WI38 (cell line): ENCODE results near the gene BOK.
"Not testable (repeated sequence)": the region's sequence is repeated elsewhere in the genome, so short reads cannot be mapped to it uniquely, and the experiment has no call there.

Source experiments
- H3K4me3 ChIP-seq: 2 replicates; pipeline ENCODE4 v1.5.1; 2011; ENCODE audit warnings: low read depth, mild to moderate bottlenecking, control low read depth, low read length
- TF ChIP-seq, protein P1 (sequence below): IDR thresholded peaks from 2 replicates; pipeline ENCODE4 v1.5.1; 2012; ENCODE audit warnings: low read depth, mild to moderate bottlenecking, control low read depth, low read length

The BOK gene

DNA sequence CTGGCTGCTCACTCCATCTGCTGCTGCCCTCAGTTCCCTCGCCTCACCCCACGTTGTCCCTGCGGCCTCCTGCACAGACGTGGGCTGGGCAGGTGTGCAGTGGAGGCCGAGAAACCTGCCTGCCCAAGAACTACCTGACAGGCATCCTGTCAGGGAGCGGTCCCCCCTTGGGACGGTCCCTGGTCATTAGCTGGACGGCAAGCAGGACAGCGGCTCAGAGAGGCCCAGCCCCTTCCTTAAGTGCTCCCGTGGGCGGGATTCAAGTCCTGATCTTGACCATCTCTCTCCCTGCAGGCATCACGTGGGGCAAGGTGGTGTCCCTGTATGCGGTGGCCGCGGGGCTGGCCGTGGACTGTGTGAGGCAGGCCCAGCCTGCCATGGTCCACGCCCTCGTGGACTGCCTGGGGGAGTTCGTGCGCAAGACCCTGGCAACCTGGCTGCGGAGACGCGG is 11.3 kb downstream of the BOK start:
- no peak overlapping the region for H3K4me3 ChIP-seq
- TF ChIP-seq, protein P1, sequence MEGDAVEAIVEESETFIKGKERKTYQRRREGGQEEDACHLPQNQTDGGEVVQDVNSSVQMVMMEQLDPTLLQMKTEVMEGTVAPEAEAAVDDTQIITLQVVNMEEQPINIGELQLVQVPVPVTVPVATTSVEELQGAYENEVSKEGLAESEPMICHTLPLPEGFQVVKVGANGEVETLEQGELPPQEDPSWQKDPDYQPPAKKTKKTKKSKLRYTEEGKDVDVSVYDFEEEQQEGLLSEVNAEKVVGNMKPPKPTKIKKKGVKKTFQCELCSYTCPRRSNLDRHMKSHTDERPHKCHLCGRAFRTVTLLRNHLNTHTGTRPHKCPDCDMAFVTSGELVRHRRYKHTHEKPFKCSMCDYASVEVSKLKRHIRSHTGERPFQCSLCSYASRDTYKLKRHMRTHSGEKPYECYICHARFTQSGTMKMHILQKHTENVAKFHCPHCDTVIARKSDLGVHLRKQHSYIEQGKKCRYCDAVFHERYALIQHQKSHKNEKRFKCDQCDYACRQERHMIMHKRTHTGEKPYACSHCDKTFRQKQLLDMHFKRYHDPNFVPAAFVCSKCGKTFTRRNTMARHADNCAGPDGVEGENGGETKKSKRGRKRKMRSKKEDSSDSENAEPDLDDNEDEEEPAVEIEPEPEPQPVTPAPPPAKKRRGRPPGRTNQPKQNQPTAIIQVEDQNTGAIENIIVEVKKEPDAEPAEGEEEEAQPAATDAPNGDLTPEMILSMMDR: no peak

DNA sequence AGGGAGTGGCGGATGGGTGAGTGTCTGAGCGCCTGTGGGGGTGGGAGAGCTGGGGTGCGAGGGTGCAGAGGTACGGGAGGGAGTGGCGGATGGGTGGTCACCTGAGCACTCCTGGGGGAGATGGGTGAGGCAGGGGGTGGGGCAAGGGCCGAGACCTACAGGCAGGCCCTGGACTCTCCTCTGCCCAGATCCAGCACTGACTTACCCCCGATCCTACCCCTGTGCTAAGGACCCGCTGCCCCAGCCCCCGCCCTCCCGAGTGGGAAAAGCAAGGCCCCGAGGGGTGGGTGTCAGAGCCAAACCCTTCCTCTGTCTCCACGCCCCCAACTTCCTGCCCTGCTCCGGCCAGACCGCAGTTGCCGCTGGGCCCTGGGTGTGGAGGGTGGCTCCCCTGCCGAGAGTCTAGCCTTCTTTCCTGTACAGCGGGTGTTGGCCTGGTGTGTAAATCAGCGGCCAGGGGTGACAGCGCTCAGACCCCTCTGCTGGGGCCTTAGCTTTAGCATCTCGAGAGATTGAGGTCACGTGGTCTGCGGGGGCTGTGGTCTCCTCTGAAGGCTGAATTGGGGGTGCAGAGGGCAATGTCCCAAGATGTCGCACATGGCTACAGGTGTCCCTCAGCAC is 12.5 kb downstream of the BOK start:
- TF ChIP-seq, protein P1: no peak
- H3K4me3 ChIP-seq: no peak overlapping the region

DNA sequence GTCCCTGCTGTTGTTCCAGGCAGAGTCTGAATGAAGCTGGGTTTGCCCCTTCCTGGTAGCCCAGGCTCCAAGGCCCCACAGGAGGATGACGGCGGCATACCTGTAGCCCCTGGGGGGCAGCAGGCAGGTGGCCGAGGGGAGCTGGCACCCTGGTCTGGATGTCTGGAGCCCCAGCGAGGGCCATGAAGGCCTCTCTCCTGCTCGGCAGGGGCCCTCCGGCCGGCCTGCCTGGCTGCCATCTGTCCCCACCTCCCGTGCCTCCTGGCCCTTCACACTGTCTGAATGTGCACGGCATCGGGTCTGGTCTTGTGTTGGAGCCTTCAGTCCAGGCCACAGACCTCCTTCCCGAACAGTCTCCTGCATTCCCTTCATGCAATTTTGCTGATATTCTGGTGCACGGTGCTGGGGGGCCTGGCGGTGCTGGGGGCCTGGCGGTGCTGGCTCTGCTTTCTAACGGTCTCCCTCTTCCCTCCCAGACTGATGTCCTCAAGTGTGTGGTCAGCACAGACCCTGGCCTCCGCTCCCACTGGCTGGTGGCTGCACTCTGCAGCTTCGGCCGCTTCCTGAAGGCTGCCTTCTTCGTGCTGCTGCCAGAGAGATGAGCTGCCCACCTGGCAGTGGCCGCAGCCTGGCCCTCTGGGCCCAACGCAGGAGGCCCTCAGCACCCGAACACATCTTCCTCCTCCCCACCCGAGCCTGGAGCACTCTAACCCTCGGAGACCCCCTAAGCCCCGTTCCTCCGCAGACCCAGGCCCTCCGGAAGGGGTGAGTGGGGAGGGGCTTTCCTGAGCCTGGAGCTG is 13.5 kb downstream of the BOK start:
- TF ChIP-seq, protein P1: no peak
- no peak overlapping the region for H3K4me3 ChIP-seq

DNA sequence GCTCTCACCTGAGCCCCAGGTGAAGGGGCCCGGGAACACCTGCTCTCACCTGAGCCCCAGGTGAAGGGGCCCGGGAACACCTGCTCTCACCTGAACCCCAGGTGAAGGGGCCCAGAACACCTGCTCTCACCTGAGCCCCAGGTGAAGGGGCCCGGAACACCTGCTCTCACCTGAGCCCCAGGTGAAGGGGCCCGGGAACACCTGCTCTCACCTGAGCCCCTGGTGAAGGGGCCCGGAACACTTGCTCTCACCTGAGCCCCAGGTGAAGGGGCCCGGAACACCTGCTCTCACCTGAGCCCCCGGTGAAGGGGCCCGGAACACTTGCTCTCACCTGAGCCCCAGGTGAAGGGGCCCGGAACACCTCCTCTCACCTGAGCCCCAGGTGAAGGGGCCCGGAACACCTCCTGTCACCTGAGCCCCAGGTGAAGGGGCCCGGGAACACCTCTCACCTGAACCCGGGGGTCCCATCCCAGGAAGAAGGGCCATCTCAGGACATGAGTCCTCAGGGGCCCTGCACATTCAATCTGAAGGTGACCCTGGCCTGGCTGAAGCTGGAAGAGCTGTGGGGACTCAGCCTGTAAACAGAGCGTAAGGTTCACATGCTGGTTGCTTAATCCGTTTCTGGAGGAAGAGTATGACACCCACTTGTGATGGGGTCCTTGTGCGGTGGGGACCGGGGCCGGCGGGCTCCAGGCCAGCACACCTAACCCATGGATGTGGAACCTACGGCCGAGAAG is 14.5 kb downstream of the BOK start:
- H3K4me3 ChIP-seq: not testable (repeated sequence)

DNA sequence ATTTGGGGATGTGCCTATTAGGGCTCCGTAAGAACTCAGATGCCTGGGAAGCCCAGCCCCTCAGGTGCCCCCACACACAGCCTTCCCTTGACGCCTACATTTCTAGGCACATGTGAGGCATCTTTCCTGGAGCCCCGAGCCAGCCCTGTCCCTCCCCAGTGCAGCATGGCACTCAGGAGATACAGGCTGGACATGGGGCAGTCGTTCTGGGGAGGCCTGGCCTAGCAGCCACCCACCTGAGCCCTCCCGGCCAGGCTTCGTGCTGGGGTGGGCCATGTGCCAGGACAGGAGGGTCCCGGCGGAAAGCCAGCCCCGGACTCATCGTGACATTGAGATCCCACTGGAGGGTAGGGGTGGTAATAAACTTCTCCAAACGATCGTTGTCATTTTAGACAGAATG is 15.2 kb downstream of the BOK start:
- no peak overlapping the region for H3K4me3 ChIP-seq
- TF ChIP-seq, protein P1: no peak

DNA sequence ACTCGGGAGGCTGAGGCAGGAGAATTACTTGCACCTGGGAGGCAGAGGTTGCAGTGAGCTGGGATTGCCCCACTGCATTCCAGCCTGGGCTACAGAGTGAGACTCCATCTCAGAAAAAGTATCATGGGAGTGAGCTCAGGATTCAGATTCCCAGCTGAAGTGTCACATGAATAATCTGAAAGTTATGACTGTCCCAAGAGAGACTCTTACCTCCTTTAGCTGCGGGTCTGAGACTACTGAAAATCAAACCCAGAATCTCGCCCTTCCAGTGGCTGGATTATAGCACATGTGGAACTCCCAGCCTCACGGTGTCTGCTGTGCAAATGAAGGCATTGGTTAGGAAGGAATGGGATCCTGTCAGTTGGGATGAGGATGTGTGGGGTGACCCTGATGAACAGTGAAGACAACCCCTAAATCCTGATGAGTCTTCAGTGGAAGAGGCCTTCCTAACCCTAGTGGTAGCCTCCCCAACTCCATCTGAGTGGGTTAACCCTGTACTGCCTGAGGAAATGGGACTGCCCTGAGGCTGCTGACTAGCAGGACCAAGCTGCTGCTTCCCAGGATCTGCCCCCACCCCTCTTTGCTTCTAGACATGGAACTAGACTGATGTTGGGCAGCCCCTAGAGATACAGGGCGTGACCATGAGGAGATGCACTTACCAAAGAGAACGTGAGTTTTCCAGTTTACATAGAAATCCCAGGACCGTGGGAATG is 16.5 kb downstream of the BOK start:
- no peak overlapping the region for H3K4me3 ChIP-seq
- TF ChIP-seq, protein P1: no peak

DNA sequence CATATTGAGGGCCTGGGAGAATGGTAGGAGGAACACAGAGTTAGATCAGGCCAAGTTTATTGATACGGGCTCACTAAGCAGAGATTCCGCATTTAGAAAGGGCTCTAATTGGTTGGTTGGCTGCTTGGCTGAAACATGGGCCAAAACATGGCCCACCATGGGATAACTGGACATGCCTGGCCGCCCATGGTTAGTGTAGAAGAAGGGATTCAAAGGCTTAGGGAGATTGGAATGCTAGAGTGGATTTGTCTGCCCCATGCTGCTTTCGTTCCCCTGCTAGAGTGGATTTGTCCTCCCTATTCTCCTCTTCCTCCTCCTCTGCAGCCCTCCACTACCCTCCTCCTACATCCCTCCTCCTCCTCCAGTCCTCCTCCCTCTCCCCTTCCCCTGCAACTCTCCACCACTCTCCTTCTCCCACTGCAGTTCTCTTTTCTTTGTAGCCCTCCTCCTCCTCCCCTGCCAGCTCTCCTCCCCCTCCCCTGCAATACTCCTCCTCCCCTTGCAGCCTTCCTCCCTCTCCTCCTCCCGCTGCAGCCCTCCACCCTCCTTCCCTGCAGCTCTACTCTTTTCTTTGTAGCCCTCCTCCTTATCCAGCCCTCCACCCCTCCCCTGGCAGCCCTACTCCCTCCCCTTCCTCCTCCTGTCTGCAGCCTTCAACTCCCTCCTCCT is 17.2 kb downstream of the BOK start:
- H3K4me3 ChIP-seq: no peak overlapping the region
- TF ChIP-seq, protein P1: no peak
